ENCODE data around the gene OSM. TPM values are rescaled to one million over a fixed set of nuclear protein-coding genes. Genes with fewer than 3 reads are reported as not detected.

Gene OSM
- polyA plus RNA-seq, 1 of the 3 experiments (the other 2 are of a cell fraction) = not detected

DNA sequence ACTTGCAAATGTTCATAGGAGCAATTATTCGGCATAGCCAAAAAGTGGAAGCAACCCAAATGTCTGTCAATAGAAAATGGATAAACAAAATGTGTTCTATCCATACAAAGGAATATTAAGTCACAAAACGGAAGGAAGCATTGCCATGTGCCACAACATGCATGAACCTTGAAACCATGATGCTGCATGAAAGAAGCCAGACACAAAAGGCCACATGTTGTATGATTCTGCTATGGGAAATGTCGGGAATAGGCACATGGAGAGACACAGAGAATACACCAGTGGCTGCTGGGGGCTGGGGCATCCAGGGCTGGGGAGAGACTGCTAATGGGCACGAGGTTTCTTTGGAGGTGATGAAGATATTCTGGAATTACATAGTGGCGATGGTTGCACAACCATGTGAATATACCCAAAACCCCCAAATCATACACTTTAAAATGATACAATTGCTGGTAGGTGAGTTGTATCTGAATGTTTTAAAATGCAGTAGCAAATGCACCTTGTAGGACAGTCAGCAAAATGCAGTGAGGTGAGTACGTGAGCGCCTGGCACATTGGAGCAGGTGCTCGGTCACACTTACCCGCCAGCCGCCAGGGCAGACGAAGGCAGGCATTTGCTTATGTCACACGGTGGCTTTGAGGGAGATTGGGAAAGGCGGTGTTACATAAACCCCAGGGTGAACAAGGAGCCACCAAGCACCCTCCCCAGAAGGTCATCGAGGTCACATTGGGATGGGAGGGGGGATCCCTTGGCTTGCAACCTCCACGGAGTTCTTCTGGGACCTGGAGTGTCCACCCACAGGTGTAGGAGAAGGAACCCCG lies 6.3 kb upstream of the OSM start:
- no peaks in the 10 kb centered on the region for H3K9me3 ChIP-seq
- no peak overlapping the region for H3K4me2 ChIP-seq
- no peak overlapping the region for H3K27ac ChIP-seq (ENCODE audit: low read depth in 2 of 2, low read length in 1 of 2)
- H4K20me1 ChIP-seq (ENCODE audit: insufficient read depth) = no peaks in the 10 kb centered on the region
- H3K27me3 ChIP-seq (ENCODE audit: insufficient read depth) = no peaks in the 10 kb centered on the region
- POLR2A ChIA-PET = no interaction called here
- CTCF ChIA-PET = interaction anchor here (1.0 to 1.1 kb wide), 2 partner anchors 10 to 114 kb away, joined by 3 to 4 read pairs; partner anchors contain the start of gene RNF215
- H3K79me2 ChIP-seq (ENCODE audit: insufficient read depth) = no peaks in the 10 kb centered on the region
- no peak for DNase-seq
- H3K9me2 ChIP-seq = no peaks in the 10 kb centered on the region
- H2AFZ ChIP-seq (ENCODE audit: low read depth) = no peak overlapping the region
- TF ChIP-seq, protein P1, sequence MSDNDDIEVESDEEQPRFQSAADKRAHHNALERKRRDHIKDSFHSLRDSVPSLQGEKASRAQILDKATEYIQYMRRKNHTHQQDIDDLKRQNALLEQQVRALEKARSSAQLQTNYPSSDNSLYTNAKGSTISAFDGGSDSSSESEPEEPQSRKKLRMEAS (IDR thresholded peaks at IDR 0.05; ENCODE audit: low read depth) = no peak
- no peak for TF ChIP-seq FOSL2 (IDR thresholded peaks at IDR 0.05; ENCODE audit: borderline replicate concordance, low read depth)
- no peak for TF ChIP-seq TAF1 (IDR thresholded peaks at IDR 0.05; ENCODE audit: borderline replicate concordance, low read depth, low read length)
- no peak for TF ChIP-seq YY1 (IDR thresholded peaks at IDR 0.05; ENCODE audit: low read depth)
- TF ChIP-seq, protein P2, sequence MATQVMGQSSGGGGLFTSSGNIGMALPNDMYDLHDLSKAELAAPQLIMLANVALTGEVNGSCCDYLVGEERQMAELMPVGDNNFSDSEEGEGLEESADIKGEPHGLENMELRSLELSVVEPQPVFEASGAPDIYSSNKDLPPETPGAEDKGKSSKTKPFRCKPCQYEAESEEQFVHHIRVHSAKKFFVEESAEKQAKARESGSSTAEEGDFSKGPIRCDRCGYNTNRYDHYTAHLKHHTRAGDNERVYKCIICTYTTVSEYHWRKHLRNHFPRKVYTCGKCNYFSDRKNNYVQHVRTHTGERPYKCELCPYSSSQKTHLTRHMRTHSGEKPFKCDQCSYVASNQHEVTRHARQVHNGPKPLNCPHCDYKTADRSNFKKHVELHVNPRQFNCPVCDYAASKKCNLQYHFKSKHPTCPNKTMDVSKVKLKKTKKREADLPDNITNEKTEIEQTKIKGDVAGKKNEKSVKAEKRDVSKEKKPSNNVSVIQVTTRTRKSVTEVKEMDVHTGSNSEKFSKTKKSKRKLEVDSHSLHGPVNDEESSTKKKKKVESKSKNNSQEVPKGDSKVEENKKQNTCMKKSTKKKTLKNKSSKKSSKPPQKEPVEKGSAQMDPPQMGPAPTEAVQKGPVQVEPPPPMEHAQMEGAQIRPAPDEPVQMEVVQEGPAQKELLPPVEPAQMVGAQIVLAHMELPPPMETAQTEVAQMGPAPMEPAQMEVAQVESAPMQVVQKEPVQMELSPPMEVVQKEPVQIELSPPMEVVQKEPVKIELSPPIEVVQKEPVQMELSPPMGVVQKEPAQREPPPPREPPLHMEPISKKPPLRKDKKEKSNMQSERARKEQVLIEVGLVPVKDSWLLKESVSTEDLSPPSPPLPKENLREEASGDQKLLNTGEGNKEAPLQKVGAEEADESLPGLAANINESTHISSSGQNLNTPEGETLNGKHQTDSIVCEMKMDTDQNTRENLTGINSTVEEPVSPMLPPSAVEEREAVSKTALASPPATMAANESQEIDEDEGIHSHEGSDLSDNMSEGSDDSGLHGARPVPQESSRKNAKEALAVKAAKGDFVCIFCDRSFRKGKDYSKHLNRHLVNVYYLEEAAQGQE (IDR thresholded peaks at IDR 0.05; ENCODE audit: low read depth, low read length) = no peak
- no peak for TF ChIP-seq PBX3 (IDR thresholded peaks at IDR 0.05)
- no peak for TF ChIP-seq RXRA (IDR thresholded peaks at IDR 0.05; ENCODE audit: borderline replicate concordance, low read depth)
- no peak overlapping the region for H3K9ac ChIP-seq
- H3K36me3 ChIP-seq (replicated peaks in 1 of 2; ENCODE audit: control insufficient read depth in 1 of 2, insufficient read depth in 2 of 2, low read length in 1 of 2) = no peaks in the 10 kb centered on the region
- peaks cover 0 to 10% of the 10 kb centered on the region in 2 experiments; a peak in 2 of 4 replicates for H3K4me1 ChIP-seq (ENCODE audit: control insufficient read depth in 1 of 2, insufficient read depth in 2 of 2, low read depth in 1 of 2, low read length in 1 of 2)
- peaks cover 15% of the 10 kb centered on the region for H3F3A ChIP-seq (replicated peaks; ENCODE audit: insufficient read depth)
- 89% methylated on average over 15 of the region's 16 CpGs for WGBS (ENCODE audit: low lambda C conversion rate)
- no peak overlapping the region for H3K4me3 ChIP-seq (ENCODE audit: low read depth in 2 of 2, low read length in 1 of 2)

- no peak overlapping the region for H3K9ac ChIP-seq
- H3F3A ChIP-seq (replicated peaks; ENCODE audit: insufficient read depth) = peaks cover 3% of the 10 kb centered on the region
- no peak overlapping the region for H2AFZ ChIP-seq (ENCODE audit: low read depth)
- TF ChIP-seq GATA2 (CRISPR knock-in tag; IDR thresholded peaks at IDR 0.05) = no peak
- TF ChIP-seq, protein P2 (IDR thresholded peaks at IDR 0.05; ENCODE audit: low read depth, low read length) = no peak
- DNase-seq = no peak
- H3K27me3 ChIP-seq (ENCODE audit: insufficient read depth) = no peaks in the 10 kb centered on the region
- no peak overlapping the region for H3K4me2 ChIP-seq
- no peaks in the 10 kb centered on the region; a peak in 1 of 4 replicates for H3K4me1 ChIP-seq (ENCODE audit: control insufficient read depth in 1 of 2, insufficient read depth in 2 of 2, low read depth in 1 of 2, low read length in 1 of 2)
- CTCF ChIA-PET = interaction anchor here (1.1 to 3.8 kb wide), 3 partner anchors 15 to 163 kb away, joined by 3 to 11 read pairs (median 9); no protein-coding TSS in a partner anchor
- POLR2A ChIA-PET = no interaction called here
- H3K4me3 ChIP-seq (ENCODE audit: low read depth in 2 of 2, low read length in 1 of 2) = no peak overlapping the region
- no peaks in the 10 kb centered on the region for H3K9me3 ChIP-seq
- no peaks in the 10 kb centered on the region for H3K79me2 ChIP-seq (ENCODE audit: insufficient read depth)
- no peaks in the 10 kb centered on the region for H4K20me1 ChIP-seq (ENCODE audit: insufficient read depth)
- no peak overlapping the region for H3K27ac ChIP-seq (ENCODE audit: low read depth in 2 of 2, low read length in 1 of 2)
- 87% methylated on average over 11 of the region's 16 CpGs for WGBS (ENCODE audit: low lambda C conversion rate)
- no peaks in the 10 kb centered on the region for H3K36me3 ChIP-seq (replicated peaks in 1 of 2; ENCODE audit: control insufficient read depth in 1 of 2, insufficient read depth in 2 of 2, low read length in 1 of 2)
- H3K9me2 ChIP-seq = no peaks in the 10 kb centered on the region
Measured at GRCh38 chr22:30270832-30271231, 4.2 kb upstream of the OSM start.

Data from SK-N-SH (cell line).